Hematopoietic multipotent progenitor cell treated with erythropoietin and hydrocortisone succinate and interleukin-3 and kit ligand, for 17 days (in vitro differentiated cells): ENCODE results near the gene RNF32.
"Not testable (repeated sequence)": the region's sequence is repeated elsewhere in the genome, so short reads cannot be mapped to it uniquely, and the experiment has no call there.

Source experiments
- DNase-seq: peaks from one replicate; pipeline ENCODE4 v3.0.0-alpha.2; 2015; ENCODE audit warnings: low spot score

Gene RNF32

DNA sequence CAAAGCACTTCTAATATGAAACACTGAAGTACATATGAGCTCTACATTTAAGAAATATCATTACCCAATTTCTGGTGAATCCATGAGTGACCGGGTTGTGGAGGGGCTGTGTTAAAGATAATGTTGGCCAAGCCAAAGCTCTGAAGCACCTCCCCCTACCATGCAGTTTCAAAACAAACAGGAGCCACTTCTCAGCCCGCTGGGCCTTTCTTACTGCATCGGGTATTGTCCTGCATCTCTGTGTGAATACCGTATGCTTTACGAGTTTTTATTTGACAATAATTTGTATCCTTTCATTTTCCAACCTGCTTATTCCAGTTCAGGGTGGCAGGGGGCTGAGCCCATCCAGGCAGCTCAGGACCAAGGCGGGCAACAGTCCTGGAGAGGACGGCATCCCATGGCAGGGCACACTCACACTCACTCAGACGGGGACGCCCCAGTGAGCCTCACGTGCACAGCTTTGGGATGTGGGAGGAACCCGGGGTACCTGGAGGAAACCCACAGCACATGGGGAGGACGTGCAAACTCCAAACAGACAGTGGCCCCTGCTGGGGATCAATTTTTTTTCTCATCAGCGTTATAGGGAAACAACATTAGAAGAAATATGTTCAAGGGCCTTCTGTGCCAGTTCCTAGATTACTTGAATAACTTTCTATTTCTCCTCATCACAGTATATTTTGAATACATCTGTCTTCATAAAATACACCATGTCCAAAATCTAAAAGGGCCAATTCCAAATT, 1.9 kb downstream of the RNF32 start:
- no peak for DNase-seq

DNA sequence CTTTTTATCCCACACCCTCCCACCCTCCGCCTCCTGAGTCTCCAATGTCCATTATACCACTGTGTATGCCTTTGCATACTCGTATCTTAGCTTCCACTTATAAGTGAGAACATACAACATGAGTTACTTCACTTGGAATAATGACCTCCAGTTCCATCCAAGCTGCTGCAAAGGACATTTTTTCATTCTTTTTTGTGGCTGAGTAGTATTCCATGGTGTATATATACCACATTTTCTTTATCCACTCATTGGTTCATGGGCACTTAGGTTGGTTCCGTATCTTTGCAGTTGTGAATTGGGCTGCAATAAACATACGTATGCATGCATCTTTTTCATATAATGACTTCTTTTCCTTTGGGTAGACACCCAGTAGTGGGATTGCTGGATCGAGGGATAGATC, 6.8 kb downstream of the RNF32 start:
- not testable (repeated sequence) for DNase-seq

DNA sequence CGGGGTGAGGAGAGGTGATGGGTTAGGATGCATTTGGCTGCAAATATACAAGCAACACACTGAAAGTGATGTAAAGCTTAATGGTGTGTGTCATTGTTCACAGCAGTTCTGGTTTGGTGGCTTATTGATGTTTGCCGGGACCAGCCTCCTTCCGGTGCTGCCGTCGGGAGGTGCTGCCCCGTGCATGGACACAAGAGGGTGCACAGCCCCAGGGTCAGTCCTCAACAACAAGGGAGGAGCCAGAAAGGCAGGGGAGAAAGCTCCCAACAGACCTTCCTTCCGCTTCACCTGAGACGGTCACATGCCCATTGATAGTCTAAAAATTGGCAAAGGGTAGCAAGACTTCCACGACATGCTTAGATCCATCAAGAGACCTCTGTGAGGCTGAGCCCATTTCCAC, 9.5 kb downstream of the RNF32 start:
- DNase-seq = no peak

DNA sequence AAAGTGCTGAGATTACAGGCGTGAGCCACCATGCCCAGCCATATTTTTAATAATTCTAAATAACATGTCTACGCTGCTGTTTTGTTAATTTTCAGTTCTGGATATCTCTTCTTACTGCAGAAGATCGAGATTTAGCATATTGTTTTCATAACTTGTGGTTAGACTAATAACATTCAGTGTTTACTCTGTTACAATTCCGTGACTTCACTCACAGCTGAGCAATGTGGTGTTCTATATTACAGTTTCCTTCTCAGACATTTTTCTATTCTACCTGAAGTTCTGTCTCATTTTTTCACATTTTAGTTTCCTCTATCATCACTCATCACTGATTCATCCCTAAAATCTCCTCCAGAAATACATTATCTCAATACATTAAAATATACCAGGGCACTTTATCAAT, 10.9 kb downstream of the RNF32 start:
- no peak for DNase-seq

DNA sequence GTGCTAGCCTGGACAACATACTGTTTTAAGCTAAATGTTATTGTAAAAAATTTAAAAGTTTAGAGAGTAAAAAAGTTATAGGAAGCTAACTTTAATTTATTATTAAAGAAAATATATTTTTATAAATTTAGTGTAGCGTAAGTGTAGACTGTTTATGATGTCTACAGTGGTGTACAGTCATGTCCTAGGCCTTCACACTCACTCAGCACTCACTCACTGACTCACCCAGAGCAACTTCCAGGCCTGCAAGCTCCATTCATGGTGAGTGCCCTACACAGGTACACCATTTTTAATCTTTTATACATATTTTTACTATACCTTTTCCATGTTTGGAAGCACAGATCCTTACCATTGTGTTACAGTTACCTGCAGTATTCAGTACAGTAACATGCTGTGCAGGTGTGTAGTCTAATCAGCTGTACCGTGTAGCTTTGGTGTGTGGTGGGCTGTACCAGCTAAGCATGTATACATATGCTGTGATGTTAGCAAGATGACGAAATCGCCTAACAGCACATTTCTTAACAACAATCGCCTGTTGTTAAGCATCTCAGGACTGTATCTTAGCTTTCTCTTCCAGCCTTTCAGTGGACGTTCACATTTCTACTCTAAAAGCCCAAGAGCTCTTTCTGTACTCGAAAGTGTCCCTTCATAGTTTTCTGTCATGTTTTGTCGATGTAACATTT, 12.5 kb downstream of the RNF32 start:
- no peak for DNase-seq

DNA sequence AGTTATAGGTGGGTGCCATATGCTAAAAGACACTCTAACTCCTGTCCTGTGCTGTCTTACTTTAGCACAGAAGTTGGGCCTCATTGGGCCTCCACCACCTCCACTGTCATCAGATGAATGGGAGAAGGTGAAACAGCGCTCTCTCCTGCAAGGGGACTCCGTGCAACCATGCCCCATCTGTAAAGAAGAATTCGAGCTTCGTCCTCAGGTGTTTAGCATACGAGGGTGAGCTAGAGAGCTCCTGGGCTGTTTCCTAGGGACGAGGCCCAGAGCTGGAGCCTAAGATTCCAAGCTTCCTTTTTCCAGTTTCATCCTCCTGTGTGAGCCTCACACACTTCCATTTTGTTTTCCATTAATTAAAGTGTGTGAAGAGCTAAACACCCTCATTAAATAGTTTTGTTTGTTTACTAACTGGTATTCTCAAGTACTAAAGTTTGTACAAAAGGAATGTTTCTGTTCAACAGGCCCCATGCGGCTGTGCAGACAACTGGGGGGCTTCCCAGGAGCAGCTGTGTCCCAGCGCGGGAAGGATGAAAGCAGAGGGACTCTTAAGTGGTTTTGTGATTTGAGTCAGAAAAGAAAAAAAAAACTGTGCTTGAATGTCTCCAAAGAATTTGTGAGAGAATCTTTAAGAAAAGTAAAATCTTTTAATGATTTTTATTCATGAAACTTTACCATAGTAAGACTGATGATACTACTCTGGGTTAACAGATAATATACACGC, 14.1 kb downstream of the RNF32 start:
- DNase-seq = no peak

DNA sequence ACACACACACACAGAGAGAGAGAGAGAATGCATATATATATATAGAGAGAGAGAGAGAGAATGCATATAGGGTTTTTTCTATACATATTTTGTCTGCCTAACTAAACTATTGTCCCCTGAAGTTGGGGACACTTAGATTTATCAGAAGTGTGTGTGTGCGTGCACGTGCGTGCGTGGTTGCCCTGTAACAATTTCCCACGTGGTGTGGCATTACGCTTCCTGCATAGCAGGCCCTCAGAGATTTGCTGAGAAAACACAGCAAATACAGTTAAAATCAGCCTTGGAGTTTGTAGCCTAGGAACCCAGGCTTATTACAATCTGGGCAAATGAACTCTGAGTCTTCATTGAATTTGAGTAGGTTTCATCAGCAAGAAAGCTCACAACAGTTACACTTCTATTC, 14.7 kb downstream of the RNF32 start:
- no peak for DNase-seq

DNA sequence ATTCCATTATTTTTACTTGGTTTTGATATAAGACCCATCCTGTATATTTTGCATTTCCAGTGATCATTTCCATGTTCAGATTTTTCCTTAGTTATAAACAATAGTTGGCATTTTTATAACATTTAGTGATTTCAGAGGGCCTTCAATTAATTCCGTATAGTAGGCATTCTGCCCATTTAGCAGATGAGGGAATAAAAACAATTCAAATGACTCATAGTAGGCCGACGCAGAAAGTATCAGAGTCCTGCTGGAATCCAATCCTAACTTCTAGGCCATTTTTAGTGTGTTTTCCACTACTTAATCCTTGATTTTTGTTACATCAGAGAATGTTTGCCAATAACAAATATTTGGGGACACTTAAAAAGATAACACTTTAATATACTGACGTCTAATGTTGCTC, 15.4 kb downstream of the RNF32 start:
- no peak for DNase-seq

DNA sequence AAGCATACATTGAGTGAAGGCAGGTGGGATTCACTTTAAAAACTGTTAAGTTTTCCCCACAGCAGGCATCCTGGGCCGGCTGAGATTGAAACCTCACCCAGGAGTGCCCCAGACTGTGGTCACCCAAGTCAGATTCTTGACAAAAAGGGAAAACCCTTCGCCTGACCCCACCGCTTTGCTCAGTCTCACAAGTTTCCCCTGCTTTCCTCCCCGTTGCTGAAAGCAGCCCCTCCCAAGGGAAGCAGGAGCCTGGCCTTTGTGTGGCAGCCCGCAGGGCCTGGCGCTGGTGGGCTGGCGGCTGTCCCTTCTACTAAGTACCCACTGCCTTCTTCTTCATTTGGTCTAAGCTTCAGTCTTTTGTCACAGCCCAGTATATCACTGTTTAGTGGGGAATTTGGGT, 16.0 kb downstream of the RNF32 start:
- DNase-seq = no peak

DNA sequence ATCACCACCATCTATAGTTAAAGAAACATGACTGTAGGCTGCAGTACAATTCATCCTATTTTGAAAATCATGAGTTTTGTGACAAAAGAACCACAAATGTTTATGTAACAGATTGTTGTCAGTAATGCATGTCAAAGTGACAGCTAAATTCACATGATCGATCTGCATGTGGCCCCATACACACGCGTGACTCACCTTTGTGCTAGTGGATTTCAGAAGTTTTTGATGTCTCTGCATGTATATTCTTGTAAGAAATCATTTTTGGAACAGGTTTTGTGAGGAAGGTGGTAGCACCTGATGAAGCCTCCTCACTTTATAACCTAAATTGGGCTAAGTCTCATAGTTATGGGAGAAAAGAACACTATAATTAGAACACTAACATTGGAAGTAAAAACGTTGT, 17.1 kb downstream of the RNF32 start:
- no peak for DNase-seq

DNA sequence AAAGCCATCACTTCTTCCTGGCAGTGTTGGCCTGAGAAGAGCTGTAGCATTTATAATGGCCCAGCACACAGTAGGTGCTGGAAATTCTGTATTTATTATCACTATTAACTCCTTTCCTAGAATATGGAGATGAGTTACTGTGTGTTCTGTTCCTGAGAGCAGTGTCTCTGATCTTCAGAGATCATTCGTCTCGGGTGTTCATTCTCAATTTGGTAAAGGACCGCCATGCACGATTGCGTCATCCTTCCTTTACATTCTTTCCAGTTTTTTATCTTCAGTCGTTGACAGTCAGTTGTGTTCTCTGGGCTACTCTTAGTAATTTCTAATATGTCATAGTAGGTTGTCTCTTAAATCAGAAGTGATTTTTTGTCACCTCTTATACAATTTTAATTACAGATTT, 18.6 kb downstream of the RNF32 start:
- no peak for DNase-seq

DNA sequence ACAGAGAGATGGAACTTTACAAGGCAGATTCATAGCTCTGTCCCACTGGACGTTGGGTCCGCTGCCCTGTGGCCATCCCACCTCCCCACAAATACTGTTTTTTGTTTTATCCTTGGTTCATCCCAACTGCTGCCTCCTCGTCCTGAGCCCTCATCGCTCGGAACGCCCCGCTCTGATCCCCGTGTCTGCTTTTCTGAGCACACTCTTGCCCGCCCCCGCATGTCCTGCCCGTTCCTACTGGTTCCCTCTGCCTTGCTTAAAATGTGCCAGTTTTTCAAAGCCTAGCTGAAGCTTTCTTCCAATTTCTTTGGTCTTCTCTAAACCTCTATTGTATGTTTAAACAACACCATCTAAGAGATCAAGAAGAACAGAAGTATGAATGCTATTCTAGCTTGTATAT, 19.4 kb downstream of the RNF32 start:
- no peak for DNase-seq

DNA sequence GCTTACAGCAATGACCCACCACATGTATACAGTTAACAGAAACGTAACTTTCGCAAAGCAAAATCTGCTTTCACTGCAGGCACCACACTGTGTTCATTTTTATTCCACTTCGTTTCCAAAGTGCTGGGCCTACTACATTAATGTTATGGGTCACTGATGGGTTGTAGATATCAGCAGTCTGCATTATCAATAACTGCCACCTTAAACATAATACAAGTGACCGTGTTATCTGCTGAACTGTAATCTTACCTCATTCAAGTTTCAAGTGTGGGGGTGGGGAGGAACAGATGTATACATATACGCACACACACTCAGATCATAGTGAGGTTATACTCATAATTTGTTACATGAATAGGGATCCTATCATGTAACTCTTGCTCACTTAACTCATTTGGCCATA, 21.1 kb downstream of the RNF32 start:
- no peak for DNase-seq

DNA sequence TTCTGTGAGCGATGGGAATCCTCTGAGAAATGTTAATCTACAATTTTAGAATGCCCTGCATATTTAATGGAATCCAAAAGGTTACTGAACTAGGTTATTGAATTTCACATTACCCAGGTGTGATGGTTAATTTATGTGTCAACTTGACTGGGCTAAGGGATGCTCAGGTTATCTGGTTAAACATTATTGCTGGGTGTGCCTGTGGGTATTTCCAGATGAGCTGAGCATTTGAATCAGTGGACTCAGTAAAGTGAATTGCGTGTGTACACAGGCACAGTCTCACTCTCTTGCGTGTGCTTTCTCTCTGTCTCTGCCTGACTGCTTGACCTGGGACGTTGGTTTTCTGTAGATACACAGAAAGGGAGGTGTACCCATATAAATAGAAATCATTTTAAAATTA, 21.7 kb downstream of the RNF32 start:
- no peak for DNase-seq

DNA sequence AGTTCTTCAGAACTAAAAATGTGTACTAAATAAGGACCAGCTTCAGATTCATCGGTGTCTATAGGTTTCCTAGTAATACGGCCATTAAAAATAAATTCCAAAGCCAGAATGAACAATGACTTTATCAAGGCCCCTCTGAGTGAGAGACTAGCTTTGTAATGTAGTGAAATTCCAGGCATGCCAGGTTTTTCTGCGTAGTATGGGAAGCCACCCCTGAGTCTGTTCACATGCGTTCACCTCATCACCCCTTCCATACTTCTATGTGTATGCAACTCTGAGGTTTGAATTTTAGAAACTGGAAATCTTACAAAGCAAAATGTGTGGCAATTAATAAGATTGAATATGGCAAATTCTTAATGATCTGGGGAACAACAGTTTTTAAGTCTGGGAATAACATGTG, 24.5 kb downstream of the RNF32 start:
- no peak for DNase-seq

DNA sequence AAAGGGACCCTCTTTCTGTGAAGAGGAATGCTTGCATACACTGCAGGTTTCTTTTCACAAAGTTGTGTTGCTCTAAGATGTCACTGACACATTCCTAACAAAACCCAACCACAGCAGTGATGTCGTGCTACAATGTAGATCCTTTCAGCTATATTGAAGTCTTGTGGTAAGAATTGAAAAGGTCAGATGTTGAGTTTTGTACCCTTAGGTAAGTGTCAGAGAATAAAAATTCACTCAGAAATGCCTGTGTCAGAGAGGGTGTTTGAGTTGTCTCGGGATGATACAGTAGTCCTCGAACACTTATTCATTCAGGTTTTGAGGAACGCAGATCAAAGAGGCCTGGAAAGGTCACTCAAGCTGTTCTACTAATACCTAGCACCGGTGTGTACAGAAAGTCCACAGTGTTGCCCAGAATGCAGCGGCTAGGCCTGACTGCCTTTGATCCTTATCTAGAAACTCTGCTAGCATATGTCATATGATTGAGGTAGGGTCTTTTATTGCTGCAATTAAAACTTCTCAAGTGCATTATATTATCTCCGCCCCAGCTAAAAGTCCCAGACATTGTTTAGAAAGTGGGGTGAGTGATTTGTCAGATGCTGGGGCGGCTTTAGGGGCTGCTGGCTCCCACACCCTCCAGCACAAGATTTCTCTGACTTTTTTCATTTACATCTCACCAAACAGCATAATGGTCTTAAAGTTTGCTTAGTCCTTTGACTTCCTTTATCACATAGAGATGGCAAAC, 26.0 kb downstream of the RNF32 start:
- DNase-seq = no peak

DNA sequence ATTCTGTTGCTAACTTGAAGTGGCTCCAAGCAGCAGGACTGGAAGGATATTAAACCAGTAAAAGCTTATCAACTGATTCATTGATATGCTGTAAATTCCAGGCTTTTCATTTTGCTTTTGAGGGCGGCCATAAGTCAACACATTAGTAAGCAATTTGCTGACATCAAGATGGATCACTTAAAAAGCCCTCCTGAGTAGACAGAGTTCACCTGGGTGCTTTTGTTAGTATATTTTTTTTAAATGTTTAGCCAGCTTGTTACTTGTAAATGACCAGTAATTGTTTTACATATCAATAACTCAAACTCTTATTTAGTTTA, 26.5 kb downstream of the RNF32 start:
- DNase-seq = no peak

DNA sequence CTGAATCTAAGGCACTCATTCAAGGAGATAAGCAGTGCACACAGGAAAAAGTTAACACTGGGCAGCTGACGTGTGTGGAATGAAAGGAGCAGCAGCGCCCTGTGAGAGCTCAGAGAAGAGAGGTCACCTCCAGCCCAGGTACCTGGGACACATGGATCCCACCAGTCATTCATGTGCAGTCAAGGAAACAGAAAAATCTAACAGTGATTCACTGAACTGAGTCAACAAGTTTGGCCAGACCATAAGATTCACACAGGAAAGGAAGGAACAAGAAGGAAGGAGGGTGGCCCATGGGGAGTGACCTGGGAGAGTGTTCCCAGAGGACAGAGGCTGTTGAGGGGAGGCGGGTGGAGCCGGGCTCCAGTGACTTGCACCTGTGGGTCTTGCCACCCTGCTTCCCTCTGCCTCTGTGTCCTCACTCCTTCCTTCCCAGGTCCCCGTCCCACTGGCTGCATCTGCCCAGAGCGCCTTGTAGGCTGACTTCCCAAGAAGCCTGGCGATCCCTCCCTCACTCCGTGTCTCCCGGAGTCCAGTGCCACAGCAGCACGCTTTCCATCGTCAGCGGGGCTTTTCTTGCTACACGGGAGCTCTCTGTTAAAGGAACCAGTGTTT, 27.7 kb downstream of the RNF32 start:
- DNase-seq = no peak

DNA sequence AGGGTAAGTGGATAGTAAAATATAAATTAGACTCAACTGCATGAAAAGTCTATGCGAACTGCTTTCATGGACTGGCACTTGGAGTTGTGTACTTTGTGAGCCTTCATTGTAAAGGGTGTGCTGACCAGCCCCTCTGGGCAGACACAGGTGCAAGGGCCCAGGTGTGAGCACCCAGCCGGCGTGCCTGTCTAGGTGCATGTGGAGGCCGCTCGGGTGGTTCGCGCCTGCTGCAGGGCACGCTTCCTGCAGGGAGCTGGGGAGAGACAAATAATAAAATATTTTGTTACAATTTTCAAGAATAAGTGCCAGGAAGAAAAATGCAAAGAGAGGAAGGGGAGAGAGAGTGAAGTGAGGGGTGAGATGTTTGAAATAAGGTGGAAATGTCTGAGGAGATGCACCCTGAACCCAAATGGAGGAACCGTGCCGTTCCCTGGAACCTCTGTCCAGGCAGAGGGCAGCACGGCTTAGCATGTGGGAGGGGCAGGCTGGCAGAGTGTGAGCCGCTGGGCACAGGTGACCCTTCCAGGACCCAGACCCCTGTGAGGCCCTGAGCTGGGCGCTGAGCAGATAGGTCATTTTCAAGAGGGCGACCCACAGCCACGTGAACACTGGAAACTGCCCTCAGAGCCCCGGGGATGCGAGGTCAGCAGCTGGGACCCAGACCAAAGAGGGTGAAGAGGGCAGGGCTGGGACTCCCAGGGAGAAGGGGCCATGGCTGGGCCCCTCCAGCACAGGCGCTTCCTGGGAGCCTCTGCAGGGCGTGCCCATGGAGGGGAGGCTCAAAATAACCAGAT, 28.7 kb downstream of the RNF32 start:
- no peak for DNase-seq

DNA sequence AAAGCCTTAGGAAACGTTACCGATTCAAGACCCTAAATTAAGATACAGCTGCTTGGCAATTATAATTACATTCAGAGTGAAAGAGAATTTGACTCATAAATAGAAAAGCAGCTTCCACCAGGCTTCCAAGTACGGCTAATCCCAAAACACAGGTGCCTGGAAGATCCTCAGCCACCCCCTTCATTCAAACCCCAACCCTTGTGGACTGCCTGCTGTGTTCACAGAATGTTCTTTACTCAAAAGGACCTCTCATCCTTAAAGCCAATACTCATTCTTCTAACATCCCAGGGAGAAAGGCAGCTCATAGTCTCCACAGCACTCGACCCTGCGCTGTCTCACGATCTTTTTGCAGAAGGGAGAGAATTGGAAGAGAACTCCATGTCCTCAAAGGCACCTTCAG, 32.9 kb downstream of the RNF32 start:
- DNase-seq = no peak

DNA sequence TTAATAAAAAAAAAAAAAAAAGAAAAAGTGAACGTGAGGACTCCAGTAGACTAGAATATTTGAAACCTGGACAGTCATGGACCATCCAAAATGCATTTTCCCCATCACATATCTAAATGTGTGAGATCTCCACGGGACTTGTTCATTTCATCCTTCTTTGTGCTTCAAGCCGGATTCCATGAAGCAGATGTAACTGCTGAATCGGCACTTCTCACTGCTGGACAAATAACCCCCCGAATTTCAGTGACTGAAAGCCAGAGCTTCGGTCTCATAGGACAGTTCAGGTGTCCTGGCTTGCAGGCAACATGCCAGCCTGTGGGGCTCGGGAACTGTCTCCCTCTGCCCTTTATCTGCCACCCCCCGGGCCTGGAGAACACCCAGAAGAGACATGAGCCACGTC, 33.3 kb downstream of the RNF32 start:
- no peak for DNase-seq

DNA sequence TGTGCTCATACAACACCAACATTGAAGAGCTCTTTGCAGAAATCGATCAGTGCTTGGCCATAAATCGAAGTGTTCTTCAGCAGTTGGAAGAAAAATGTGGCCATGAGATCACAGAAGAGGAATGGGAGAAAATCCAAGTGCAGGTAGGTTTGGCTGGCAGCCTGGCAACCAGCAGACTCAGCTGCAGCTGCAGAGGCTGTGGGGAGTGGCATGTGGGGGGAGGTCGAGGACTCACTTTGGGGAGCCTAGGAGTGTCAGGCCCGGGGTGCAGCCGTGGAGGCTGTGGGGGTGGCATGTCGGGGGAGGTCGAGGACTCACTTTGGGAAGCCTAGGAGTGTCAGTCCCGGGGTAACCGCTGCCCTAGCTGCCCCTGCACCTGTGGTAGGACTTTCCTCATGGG, 35.1 kb downstream of the RNF32 start:
- DNase-seq = no peak
